ENCODE data around the gene NCAM1.

DNA sequence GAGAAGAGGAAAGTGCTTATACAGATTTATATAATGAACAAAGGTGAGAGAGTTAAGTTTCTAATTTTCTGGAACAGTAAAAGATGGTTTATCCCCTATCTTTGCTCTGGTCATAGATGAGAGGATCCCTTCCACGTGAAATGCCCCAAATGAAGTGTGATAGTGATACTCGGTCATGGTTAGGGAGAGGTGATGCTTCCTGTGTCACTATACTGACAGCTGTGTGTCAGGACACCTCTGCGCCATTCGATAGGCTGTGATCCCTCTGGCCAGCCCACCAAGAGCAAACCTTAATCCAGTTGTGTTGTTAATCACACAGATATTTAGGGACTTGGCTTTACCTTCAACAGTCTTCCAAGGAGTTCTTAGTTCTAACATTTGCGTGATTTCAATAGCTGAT, 57.7 kb downstream of the NCAM1 start:
- TF ChIP-seq, protein P1, sequence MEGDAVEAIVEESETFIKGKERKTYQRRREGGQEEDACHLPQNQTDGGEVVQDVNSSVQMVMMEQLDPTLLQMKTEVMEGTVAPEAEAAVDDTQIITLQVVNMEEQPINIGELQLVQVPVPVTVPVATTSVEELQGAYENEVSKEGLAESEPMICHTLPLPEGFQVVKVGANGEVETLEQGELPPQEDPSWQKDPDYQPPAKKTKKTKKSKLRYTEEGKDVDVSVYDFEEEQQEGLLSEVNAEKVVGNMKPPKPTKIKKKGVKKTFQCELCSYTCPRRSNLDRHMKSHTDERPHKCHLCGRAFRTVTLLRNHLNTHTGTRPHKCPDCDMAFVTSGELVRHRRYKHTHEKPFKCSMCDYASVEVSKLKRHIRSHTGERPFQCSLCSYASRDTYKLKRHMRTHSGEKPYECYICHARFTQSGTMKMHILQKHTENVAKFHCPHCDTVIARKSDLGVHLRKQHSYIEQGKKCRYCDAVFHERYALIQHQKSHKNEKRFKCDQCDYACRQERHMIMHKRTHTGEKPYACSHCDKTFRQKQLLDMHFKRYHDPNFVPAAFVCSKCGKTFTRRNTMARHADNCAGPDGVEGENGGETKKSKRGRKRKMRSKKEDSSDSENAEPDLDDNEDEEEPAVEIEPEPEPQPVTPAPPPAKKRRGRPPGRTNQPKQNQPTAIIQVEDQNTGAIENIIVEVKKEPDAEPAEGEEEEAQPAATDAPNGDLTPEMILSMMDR (IDR thresholded peaks at IDR 0.05; ENCODE audit: extremely low read depth in 1 of 2, insufficient read depth in 1 of 2, low read depth in 1 of 2, low read length in 2 of 2), result no peak
- TF ChIP-seq POLR2A (IDR thresholded peaks at IDR 0.05; ENCODE audit: low read depth, low read length) (no peak), MAX (IDR thresholded peaks at IDR 0.05; ENCODE audit: insufficient read depth, insufficient read length) (no peak), MYC (IDR thresholded peaks at IDR 0.05; ENCODE audit: low read depth, low read length) (no peak), EZH2 (IDR thresholded peaks at IDR 0.05; ENCODE audit: borderline replicate concordance, low read depth, low read length, severe bottlenecking) (no peak), POLR2AphosphoS5 (IDR thresholded peaks at IDR 0.05; ENCODE audit: insufficient read depth, low read depth, low read length) (no peak), JUN (IDR thresholded peaks at IDR 0.05; ENCODE audit: borderline replicate concordance, insufficient read depth, insufficient read length, low read depth) (no peak), GATA2 (IDR thresholded peaks at IDR 0.05; ENCODE audit: insufficient read depth, insufficient read length, low read depth, low read length) (no peak)

Measured in endothelial cell of umbilical vein (primary cell).